ENCODE data around the gene CELF4.
A peak's percentile ranks its signal among the peaks of the same experiment; 100 is the strongest.

CELF4 gene

DNA sequence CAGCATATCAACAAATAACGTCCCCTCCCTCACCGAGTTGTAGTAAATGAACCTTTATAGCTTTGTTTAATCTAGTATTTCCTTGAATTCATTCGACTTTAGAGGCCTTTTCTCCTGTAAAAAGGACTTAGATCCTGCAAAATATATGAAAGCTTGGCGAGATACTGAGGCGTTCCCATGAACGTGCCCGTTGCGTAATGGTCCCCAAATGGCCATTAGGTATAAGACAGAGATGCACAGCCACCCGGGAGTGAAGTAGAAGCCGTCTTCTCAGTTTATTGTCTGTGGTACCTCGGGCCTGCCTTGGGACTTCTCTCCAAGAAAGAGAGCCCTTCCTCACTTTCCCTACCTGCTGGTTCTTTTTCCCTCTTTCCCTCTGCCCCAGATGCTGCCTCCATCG lies 310.6 kb downstream of the CELF4 start:
- Histone ChIP-seq H3K27ac (ENCODE audit: low read length) (no peak overlapping the region), H3K9me3 (ENCODE audit: control insufficient read depth, low read depth, low read length) (no peaks in the 10 kb centered on the region), H3K4me1 (ENCODE audit: control insufficient read depth, low read depth, low read length) (no peaks in the 10 kb centered on the region), H3K36me3 (ENCODE audit: control insufficient read depth, low read depth, low read length) (no peaks in the 10 kb centered on the region), H3K9ac (ENCODE audit: low read length) (no peak overlapping the region), H3K27me3 (ENCODE audit: control insufficient read depth, insufficient read depth, low read length) (peaks cover 42% of the 10 kb centered on the region), H3K4me3 (ENCODE audit: low read length) (no peak overlapping the region)

DNA sequence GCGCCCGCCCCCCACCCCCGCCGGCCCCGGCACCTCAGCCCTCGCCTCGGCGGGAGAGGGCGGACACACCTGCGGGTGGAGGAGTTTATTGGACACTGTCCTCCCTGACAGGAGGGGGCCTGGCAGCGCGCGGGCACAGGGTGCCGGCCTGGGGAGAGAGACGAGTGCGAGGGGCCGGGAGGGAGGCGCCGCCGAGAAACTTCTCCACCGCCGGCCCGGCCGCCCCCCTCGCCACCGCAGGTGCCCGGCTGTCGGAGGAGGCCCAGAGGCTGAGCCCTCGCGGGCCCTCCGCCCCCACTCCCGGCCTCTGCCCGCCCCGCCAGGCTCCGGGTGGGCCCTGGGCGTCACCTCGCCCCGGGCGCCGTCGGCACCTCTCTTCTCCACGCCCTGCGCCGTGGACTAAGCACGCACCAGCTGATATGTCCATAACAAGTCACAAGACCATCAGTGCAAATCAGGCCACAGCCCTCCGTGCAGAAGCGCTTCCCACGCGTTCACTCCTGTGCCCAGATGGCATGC lies 311.3 kb downstream of the CELF4 start:
- H3K4me1 ChIP-seq (ENCODE audit: control insufficient read depth, low read depth, low read length) = no peaks in the 10 kb centered on the region
- no peak overlapping the region for H3K9ac ChIP-seq (ENCODE audit: low read length)
- peaks cover 42% of the 10 kb centered on the region for H3K27me3 ChIP-seq (ENCODE audit: control insufficient read depth, insufficient read depth, low read length)
- H3K9me3 ChIP-seq (ENCODE audit: control insufficient read depth, low read depth, low read length) = no peaks in the 10 kb centered on the region
- no peaks in the 10 kb centered on the region for H3K36me3 ChIP-seq (ENCODE audit: control insufficient read depth, low read depth, low read length)
- H3K4me3 ChIP-seq (ENCODE audit: low read length) = peak overlapping the region; percentile 57
- no peak overlapping the region for H3K27ac ChIP-seq (ENCODE audit: low read length)

DNA sequence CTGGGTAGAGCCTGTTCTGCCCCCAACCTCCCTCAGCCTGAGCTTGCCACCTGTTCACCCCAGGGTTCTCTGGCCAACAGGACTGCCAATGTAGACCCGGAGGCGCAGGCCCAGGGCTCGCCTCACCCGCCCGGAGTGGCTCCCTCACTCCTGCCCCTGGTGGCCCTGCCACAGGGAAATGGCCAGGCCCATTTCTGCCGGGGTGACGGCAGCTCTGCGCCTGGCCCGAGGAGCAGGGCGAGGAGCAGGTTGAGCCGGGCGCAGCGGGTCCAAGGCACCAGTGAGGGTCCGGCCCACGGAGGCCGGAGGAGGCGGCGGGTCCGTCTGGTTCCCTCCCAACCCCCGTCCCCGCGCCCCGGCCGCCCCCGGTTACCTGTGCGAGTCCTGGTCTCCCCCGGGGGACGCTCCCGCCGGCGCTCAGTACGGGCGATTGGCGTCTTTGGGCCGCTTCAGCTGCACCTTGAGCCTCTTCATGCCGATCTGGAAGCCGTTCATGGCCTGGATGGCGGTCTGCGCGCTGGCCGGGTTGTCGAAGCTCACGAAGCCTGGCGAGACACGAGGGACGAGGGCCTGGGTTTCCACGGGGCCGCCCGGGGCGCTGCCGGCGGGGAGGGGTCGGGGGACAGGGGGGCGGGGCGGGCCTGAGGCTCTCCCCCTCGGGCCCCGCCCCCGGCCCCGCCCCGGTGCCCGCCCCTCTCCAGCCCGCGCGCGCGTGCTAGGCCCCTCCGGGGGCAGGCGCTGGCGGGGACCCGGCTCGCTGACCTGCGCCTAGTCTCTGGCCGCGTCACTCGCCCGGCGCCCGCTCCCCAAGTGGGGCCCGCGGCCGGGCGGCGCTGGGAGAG lies 312.0 kb downstream of the CELF4 start:
- H3K27me3 ChIP-seq (ENCODE audit: control insufficient read depth, insufficient read depth, low read length) = peaks cover 42% of the 10 kb centered on the region
- H3K4me3 ChIP-seq (ENCODE audit: low read length) = peak overlapping the region; percentile 60
- H3K4me1 ChIP-seq (ENCODE audit: control insufficient read depth, low read depth, low read length) = no peaks in the 10 kb centered on the region
- no peak overlapping the region for H3K27ac ChIP-seq (ENCODE audit: low read length)
- no peak overlapping the region for H3K9ac ChIP-seq (ENCODE audit: low read length)
- no peaks in the 10 kb centered on the region for H3K36me3 ChIP-seq (ENCODE audit: control insufficient read depth, low read depth, low read length)
- no peaks in the 10 kb centered on the region for H3K9me3 ChIP-seq (ENCODE audit: control insufficient read depth, low read depth, low read length)

DNA sequence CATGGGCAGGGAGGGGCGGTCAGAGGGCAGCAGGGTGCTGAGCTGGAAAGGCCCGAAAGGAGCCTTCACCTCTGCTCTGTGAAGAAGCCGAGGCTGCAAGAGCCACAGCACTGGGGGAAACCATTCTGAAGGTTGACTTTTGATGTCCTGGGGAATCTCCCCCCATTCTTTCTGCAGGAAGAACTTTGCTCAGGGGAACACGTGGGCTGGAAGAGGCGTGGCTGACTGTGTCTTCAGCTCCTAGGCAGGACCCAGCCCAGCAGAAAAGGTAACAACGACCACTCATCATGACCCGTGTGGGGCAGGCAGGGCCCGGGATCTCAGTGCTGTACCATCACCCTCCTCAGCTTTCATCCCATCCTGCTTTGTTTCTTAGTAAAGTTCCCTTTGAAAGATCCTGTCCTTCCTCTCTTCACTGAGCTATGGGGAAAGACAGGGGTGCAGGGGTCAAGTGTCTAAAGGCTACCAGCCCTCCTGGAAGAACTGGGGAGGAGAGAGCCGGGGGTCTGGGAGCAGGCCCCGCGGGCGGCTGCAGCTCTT lies 312.7 kb downstream of the CELF4 start:
- Histone ChIP-seq H3K27me3 (ENCODE audit: control insufficient read depth, insufficient read depth, low read length) (peaks cover 42% of the 10 kb centered on the region), H3K9me3 (ENCODE audit: control insufficient read depth, low read depth, low read length) (no peaks in the 10 kb centered on the region), H3K9ac (ENCODE audit: low read length) (no peak overlapping the region)

DNA sequence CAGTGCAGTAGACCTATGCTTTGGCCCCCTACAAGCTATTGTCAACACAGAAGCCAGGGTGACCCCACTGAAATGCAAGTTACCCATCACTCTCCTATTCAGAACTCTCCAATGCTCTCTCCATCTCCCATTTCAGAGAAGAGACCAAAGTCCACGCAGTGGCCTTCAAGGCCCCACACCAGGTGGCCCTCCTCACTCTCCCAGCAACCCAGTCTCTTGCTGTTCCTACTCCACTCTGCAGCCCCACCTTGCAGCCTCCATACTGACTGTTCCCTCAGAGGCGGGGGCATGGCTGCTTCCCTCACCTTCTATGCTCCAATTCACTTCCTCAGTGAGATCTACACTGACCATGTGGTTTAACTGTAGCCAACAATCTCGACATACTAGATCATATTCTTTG lies 313.3 kb downstream of the CELF4 start:
- H3K27me3 ChIP-seq (ENCODE audit: control insufficient read depth, insufficient read depth, low read length) = peaks cover 38% of the 10 kb centered on the region

More for the DNA sequence above, 312.7 kb downstream of the CELF4 start:
- Histone ChIP-seq H3K36me3 (ENCODE audit: control insufficient read depth, low read depth, low read length) (no peaks in the 10 kb centered on the region), H3K4me3 (ENCODE audit: low read length) (peak overlapping the region; percentile 60), H3K4me1 (ENCODE audit: control insufficient read depth, low read depth, low read length) (no peaks in the 10 kb centered on the region), H3K27ac (ENCODE audit: low read length) (no peak overlapping the region)

DNA sequence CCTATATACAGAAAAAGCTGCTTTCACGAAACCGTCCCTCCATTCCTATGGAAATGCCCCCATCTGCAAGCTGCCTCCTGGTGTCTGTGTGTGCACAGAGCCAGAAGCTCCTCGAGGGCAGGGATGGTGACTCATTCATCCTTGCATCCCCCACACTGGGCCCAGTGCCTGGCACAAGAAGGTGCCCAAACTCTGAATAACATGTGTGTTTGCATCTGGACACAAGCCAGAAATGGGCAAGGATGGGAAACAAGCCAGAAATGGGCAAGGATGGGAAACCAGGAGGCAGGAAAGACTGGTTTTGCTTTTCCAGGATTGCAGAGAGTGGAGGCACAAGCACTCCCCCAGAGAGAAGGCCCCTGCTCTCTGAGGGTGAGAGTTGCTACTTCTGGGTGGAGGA lies 313.9 kb downstream of the CELF4 start:
- peaks cover 4% of the 10 kb centered on the region for H3K4me1 ChIP-seq (ENCODE audit: control insufficient read depth, low read depth, low read length)
- H3K9ac ChIP-seq (ENCODE audit: low read length) = no peak overlapping the region
- H3K4me3 ChIP-seq (ENCODE audit: low read length) = no peak overlapping the region
- no peaks in the 10 kb centered on the region for H3K9me3 ChIP-seq (ENCODE audit: control insufficient read depth, low read depth, low read length)
- no peak overlapping the region for H3K27ac ChIP-seq (ENCODE audit: low read length)
- H3K36me3 ChIP-seq (ENCODE audit: control insufficient read depth, low read depth, low read length) = no peaks in the 10 kb centered on the region
- H3K27me3 ChIP-seq (ENCODE audit: control insufficient read depth, insufficient read depth, low read length) = peaks cover 35% of the 10 kb centered on the region

More for the DNA sequence above, 313.3 kb downstream of the CELF4 start:
- no peaks in the 10 kb centered on the region for H3K9me3 ChIP-seq (ENCODE audit: control insufficient read depth, low read depth, low read length)
- H3K9ac ChIP-seq (ENCODE audit: low read length) = no peak overlapping the region
- no peaks in the 10 kb centered on the region for H3K4me1 ChIP-seq (ENCODE audit: control insufficient read depth, low read depth, low read length)
- no peak overlapping the region for H3K4me3 ChIP-seq (ENCODE audit: low read length)
- H3K27ac ChIP-seq (ENCODE audit: low read length) = no peak overlapping the region
- H3K36me3 ChIP-seq (ENCODE audit: control insufficient read depth, low read depth, low read length) = no peaks in the 10 kb centered on the region

DNA sequence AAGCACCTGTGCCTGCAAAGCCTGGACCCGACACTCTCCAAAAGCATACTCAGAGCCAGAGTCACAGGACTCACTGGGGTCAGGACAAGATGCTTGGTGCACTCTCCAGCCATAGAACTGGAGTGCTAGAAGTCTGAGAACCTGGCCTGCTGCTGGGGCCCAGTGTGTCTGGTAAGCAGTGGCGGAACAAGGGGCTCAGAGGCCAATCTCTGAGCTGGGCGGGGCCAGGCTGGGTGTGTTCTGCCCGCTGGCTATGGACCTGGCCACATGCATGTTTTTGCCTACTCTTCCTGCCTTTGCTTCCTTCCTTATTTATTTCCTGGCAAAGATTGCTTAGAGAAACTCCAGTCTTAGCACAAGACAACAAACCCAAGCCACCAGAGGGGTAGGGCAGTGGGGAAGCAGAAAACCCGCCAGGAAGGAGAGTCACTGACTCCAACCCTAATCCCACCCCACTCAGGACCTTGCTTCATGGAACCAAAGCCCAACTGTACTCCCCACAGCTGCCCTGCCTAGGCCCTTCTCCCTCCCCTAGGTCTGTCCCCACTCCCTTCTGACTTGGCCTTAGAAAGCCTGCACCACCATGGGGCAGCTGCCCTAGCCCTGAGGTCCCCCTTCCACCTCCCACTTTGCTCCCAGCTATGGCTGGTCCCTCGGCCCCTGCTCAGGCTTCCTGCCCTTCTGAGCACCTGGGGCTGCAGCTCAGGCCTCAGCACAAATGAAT lies 315.5 kb downstream of the CELF4 start:
- Histone ChIP-seq H3K4me3 (ENCODE audit: low read length) (no peak overlapping the region), H3K36me3 (ENCODE audit: control insufficient read depth, low read depth, low read length) (no peaks in the 10 kb centered on the region), H3K27ac (ENCODE audit: low read length) (no peak overlapping the region), H3K27me3 (ENCODE audit: control insufficient read depth, insufficient read depth, low read length) (peaks cover 25% of the 10 kb centered on the region), H3K9ac (ENCODE audit: low read length) (no peak overlapping the region), H3K9me3 (ENCODE audit: control insufficient read depth, low read depth, low read length) (no peaks in the 10 kb centered on the region), H3K4me1 (ENCODE audit: control insufficient read depth, low read depth, low read length) (peaks cover 4% of the 10 kb centered on the region)

DNA sequence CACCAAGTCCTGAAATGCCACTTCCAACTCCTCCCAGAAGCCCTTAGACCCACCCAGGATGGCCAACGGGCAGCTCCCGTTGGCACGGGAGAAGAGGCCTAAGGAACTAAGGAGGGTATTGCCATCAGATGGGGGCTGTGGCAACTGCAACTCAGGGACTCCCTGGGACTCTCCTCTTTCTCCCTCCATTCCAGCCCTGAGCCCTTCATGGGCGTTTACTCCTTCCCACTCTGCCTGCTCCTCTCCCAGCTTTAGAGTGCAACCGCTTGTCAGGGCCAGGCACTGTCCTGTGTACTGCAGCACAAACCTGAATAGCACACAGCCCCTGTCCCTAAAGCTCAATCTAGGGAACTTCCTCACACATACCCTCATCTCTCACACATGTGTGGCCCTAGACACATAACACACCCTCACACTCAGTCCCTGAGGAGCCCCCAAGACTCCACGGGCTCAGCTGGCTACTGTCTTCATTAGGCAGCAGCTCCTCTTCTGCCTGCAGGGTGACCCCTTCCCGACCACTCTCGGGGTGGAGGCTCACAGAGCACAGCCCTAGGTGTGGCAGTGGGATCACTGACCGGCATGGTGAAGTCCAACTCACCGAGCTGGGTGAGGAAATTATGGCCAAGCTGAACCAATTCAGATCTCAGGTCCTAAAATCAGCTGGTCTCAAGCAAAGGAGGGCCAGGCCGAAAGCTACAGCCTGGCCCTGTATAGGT lies 316.3 kb downstream of the CELF4 start:
- Histone ChIP-seq H3K4me1 (ENCODE audit: control insufficient read depth, low read depth, low read length) (peaks cover 4% of the 10 kb centered on the region), H3K9me3 (ENCODE audit: control insufficient read depth, low read depth, low read length) (no peaks in the 10 kb centered on the region), H3K36me3 (ENCODE audit: control insufficient read depth, low read depth, low read length) (no peaks in the 10 kb centered on the region), H3K27me3 (ENCODE audit: control insufficient read depth, insufficient read depth, low read length) (peaks cover 25% of the 10 kb centered on the region), H3K4me3 (ENCODE audit: low read length) (no peak overlapping the region), H3K27ac (ENCODE audit: low read length) (no peak overlapping the region), H3K9ac (ENCODE audit: low read length) (no peak overlapping the region)

DNA sequence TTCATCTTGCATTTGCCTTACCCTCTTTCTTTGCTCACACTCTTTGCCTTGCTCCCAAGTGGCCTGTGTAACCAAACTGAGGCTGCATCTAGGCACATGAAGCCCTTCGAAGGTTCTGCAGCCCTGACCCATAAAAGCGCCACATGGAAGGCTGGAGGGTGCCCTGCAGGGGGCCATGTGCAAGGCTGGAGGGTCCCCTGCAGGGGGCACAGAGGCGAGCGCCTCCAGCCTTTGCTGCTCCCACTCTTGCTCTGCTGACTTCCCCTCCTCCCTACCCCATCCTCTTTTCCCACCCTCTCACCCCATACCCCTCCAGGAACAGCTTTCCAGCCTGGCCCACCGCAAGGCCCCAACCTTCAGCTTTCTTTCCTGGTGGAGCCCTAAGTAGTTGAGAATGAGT lies 317.3 kb downstream of the CELF4 start:
- H3K27me3 ChIP-seq (ENCODE audit: control insufficient read depth, insufficient read depth, low read length) = peaks cover 31% of the 10 kb centered on the region
- H3K9ac ChIP-seq (ENCODE audit: low read length) = no peak overlapping the region
- H3K4me1 ChIP-seq (ENCODE audit: control insufficient read depth, low read depth, low read length) = peaks cover 4% of the 10 kb centered on the region
- H3K27ac ChIP-seq (ENCODE audit: low read length) = no peak overlapping the region
- no peaks in the 10 kb centered on the region for H3K36me3 ChIP-seq (ENCODE audit: control insufficient read depth, low read depth, low read length)
- no peaks in the 10 kb centered on the region for H3K9me3 ChIP-seq (ENCODE audit: control insufficient read depth, low read depth, low read length)
- no peak overlapping the region for H3K4me3 ChIP-seq (ENCODE audit: low read length)

DNA sequence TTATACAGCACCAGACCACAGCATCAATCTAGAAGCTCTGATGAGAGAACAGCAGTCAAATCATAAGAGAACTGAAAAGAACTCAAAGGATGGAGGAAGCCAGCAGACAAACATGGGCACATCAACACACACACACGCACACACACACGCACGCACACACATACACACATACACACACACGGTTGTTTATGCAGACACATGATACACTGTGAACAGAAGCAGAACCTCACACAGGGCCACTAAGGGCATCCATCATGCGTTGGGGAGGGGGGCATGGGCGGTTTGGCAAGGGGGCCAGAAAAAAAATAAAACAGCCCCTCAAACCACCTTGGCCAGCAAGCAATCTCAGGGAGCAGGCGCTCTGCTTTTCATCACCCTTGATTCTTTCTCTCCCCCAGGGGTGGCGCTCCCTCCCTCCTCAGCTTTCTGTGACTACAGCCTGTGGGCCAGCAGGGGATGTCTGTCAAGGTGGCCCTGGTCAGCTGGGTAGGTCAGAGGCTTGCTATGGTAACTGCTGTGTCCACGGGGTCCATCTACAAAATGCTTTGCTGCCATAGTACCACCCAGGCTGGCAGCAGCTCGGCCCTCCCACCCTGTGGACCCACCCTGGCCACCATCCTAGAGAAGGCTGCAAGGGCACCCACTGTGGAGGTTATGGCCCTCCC lies 318.0 kb downstream of the CELF4 start:
- Histone ChIP-seq H3K9ac (ENCODE audit: low read length) (no peak overlapping the region), H3K27ac (ENCODE audit: low read length) (no peak overlapping the region)

More for the DNA sequence above, 318.0 kb downstream of the CELF4 start:
- Histone ChIP-seq H3K9me3 (ENCODE audit: control insufficient read depth, low read depth, low read length) (no peaks in the 10 kb centered on the region), H3K36me3 (ENCODE audit: control insufficient read depth, low read depth, low read length) (no peaks in the 10 kb centered on the region), H3K27me3 (ENCODE audit: control insufficient read depth, insufficient read depth, low read length) (peaks cover 31% of the 10 kb centered on the region), H3K4me3 (ENCODE audit: low read length) (no peak overlapping the region), H3K4me1 (ENCODE audit: control insufficient read depth, low read depth, low read length) (peaks cover 4% of the 10 kb centered on the region)

Measured in iPS-18a (cell line).